T-cell (primary cell): Measurements from ENCODE around the gene UBL4B. TPM values are rescaled to one million over a fixed set of nuclear protein-coding genes. Genes with fewer than 3 reads are reported as not detected.

ENCODE experiments used
- ATAC-seq, 4 experiments: fragments of 200-7000 bp in 3 of 4; fragments of 150-1000 bp in 1 of 4; cut with Tn5 transposase; replicated peaks in 1 of 4; 1 replicate in 3 of 4; 2 replicates in 1 of 4; pipeline ENCODE4 v1.10.0; 2021; ENCODE audit warnings: moderate library complexity in 3 of 4, mild to moderate bottlenecking in 2 of 4, moderate number of reproducible peaks in 1 of 4
- CTCF ChIA-PET, 2 donors: fragments of 300-600 bp; sonication (Branson Sonifier 250); formaldehyde crosslinking; loops; one replicate each; lab custom pipeline; 2022; ENCODE audit warnings: antibody characterized with exemption in 2 of 2; lab: Charles Lee
- POLR2A ChIA-PET, 2 donors: fragments of 300-600 bp; sonication (Branson Sonifier 250); formaldehyde crosslinking; loops; one replicate each; lab custom pipeline; 2022; ENCODE audit warnings: antibody characterized with exemption in 2 of 2; lab: Charles Lee
- DNase-seq, 35 experiments: peaks; one replicate each; pipeline versions ENCODE4 v3.0.0 to v3.0.0-alpha.2; 2013 to 2023
- H3K27ac ChIP-seq: one replicate; pipeline ENCODE4 v1.5.1; 2013; ENCODE audit warnings: low read length
- H3K27me3 ChIP-seq, 2 experiments: replicated peaks in 1 of 2; 1 replicate in 1 of 2; 2 replicates in 1 of 2; pipeline versions ENCODE4 v1.6.1 to v1.7.0; 2013; ENCODE audit warnings: low read length in 1 of 2, mixed read lengths in 1 of 2; ENCODE audit not compliant: control insufficient read depth in 2 of 2, insufficient read depth in 2 of 2; ENCODE audit errors: extremely low read depth in 1 of 2
- H3K36me3 ChIP-seq, 2 donors: 1 replicate in 1 of 2; 2 replicates in 1 of 2; pipeline versions ENCODE4 v1.6.1 to v1.7.0; 2013; ENCODE audit warnings: low read length in 1 of 2; ENCODE audit not compliant: control insufficient read depth in 2 of 2, insufficient read depth in 1 of 2; ENCODE audit errors: extremely low read depth in 1 of 2
- H3K4me1 ChIP-seq, 2 experiments: 1 replicate in 1 of 2; 2 replicates in 1 of 2; pipeline versions ENCODE4 v1.6.1 to v1.7.0; 2013; ENCODE audit warnings: low read length in 2 of 2, mixed read lengths in 1 of 2; ENCODE audit not compliant: insufficient read depth in 2 of 2, control insufficient read depth in 1 of 2; ENCODE audit errors: extremely low read depth in 1 of 2
- H3K4me3 ChIP-seq, 2 donors: 1 replicate in 1 of 2; 2 replicates in 1 of 2; pipeline versions ENCODE4 v1.5.1 to v1.7.0; 2013; ENCODE audit warnings: mild to moderate bottlenecking in 2 of 2, low read length in 1 of 2, moderate library complexity in 1 of 2; ENCODE audit not compliant: control insufficient read depth in 1 of 2; ENCODE audit errors: extremely low read depth in 1 of 2
- H3K9me3 ChIP-seq: 2 replicates; pipeline ENCODE4 v1.7.0; 2013
- H3K27ac Mint-ChIP-seq, 2 donors: one replicate each; pipeline ENCODE4 v1.8.0; 2020 to 2021; ENCODE audit warnings: mild to moderate bottlenecking in 2 of 2, mixed read lengths in 2 of 2
- H3K27me3 Mint-ChIP-seq, 2 donors: one replicate each; pipeline ENCODE4 v1.8.0; 2021 to 2022; ENCODE audit warnings: mixed read lengths in 2 of 2
- H3K36me3 Mint-ChIP-seq: one replicate; pipeline ENCODE4 v1.8.0; 2021; ENCODE audit warnings: mixed read lengths
- H3K4me1 Mint-ChIP-seq, 3 donors: one replicate each; pipeline ENCODE4 v1.8.0; 2020 to 2022; ENCODE audit warnings: mixed read lengths in 3 of 3, mild to moderate bottlenecking in 1 of 3
- H3K4me3 Mint-ChIP-seq, 3 donors: one replicate each; pipeline ENCODE4 v1.8.0; 2020 to 2022; ENCODE audit warnings: mild to moderate bottlenecking in 3 of 3, mixed read lengths in 3 of 3, moderate library complexity in 3 of 3
- H3K9me3 Mint-ChIP-seq, 3 donors: one replicate each; pipeline ENCODE4 v1.8.0; 2020 to 2022; ENCODE audit warnings: mixed read lengths in 3 of 3
- WGBS: methylation state at CpG from one replicate; pipeline ENCODE4 v1.1.5; 2013; ENCODE audit warnings: missing lambda C conversion rate; ENCODE audit not compliant: insufficient coverage; 5-methylcytosine and 5-hydroxymethylcytosine counted together
- total RNA-seq, 35 experiments: library from RNA in 6 of 35; stranded (reverse) in 6 of 35; fragments of 120-200 nt in 1 of 35; gene quantifications; one replicate each; pipeline versions ENCODE4 v1.2.1 to v1.2.4 and lab custom pipeline; 2013 to 2026

UBL4B gene
- total RNA-seq, 5 donors from 2014 or later (not counting 1 experiment from before 2014, with no cell fraction given) = not detected

GRCh38 chr1:110107867-110108469 lies 4.3 kb upstream of the UBL4B start:
- ATAC-seq = no peak
- Histone ChIP-seq H3K27ac (no peak overlapping the region), H3K36me3 (no peaks in the 10 kb centered on the region), H3K27me3 (peaks cover 0 to 48% of the 10 kb centered on the region in 2 experiments), H3K4me3 (no peak overlapping the region), H3K4me1 (peaks cover 0 to 3% of the 10 kb centered on the region in 2 experiments), H3K9me3 (no peaks in the 10 kb centered on the region)
- Mint-ChIP-seq H3K9me3 (no peaks in the 10 kb centered on the region), H3K36me3 (no peaks in the 10 kb centered on the region), H3K27me3 (peaks cover 14 to 26% of the 10 kb centered on the region in 2 donors), H3K4me3 (no peak overlapping the region), H3K4me1 (peaks cover 0 to 2% (median 0%) of the 10 kb centered on the region in 3 donors), H3K27ac (no peak overlapping the region)
- ChIA-PET CTCF (no interaction called here), POLR2A (no interaction called here)
- WGBS = 66% methylated on average over 7 of the region's 7 CpGs
- DNase-seq = no peak

- Histone ChIP-seq H3K27ac (no peak overlapping the region), H3K27me3 (peaks cover 0 to 68% of the 10 kb centered on the region in 2 experiments), H3K9me3 (no peaks in the 10 kb centered on the region), H3K4me3 (no peak overlapping the region), H3K36me3 (no peaks in the 10 kb centered on the region), H3K4me1 (peaks cover 0 to under 1% of the 10 kb centered on the region in 2 experiments)
- POLR2A ChIA-PET = no interaction called here
- Mint-ChIP-seq H3K36me3 (no peaks in the 10 kb centered on the region), H3K9me3 (no peaks in the 10 kb centered on the region), H3K27me3 (peaks cover 21 to 45% of the 10 kb centered on the region in 2 donors), H3K27ac (no peak overlapping the region), H3K4me3 (no peak overlapping the region), H3K4me1 (peaks cover 0 to 2% (median 0%) of the 10 kb centered on the region in 3 donors)
- CTCF ChIA-PET = no interaction called here
- ATAC-seq (no peak), DNase-seq (no peak)
- WGBS = 89% methylated on average over 1 of the region's 4 CpGs
Measured at GRCh38 chr1:110111081-110111480, 1.2 kb upstream of the UBL4B start.

- Mint-ChIP-seq H3K27ac (no peak overlapping the region), H3K4me3 (no peak overlapping the region), H3K9me3 (no peaks in the 10 kb centered on the region), H3K36me3 (no peaks in the 10 kb centered on the region), H3K27me3 (peaks cover 29 to 50% of the 10 kb centered on the region in 2 donors), H3K4me1 (no peaks in the 10 kb centered on the region)
- no peak overlapping the region for H3K4me3 ChIP-seq
- H3K4me1 ChIP-seq = no peaks in the 10 kb centered on the region
- no peaks in the 10 kb centered on the region for H3K36me3 ChIP-seq
- H3K27me3 ChIP-seq = peaks cover 0 to 65% of the 10 kb centered on the region in 2 experiments
- no peak for DNase-seq
- no peak overlapping the region for H3K27ac ChIP-seq
- WGBS = 71% methylated on average over 7 of the region's 9 CpGs
- ChIA-PET POLR2A (no interaction called here), CTCF (interaction anchor here in 1 of 2 donors (0.6 kb wide), 1 partner anchor 8 kb away, joined by 3 read pairs; no protein-coding TSS in a partner anchor)
- H3K9me3 ChIP-seq = no peaks in the 10 kb centered on the region
- ATAC-seq = no peak
Measured at GRCh38 chr1:110112656-110113055, 413 bp downstream of the UBL4B start.

- H3K4me1 ChIP-seq = no peaks in the 10 kb centered on the region
- Mint-ChIP-seq H3K27ac (no peak overlapping the region), H3K27me3 (peaks cover 26 to 50% of the 10 kb centered on the region in 2 donors), H3K9me3 (no peaks in the 10 kb centered on the region), H3K4me3 (no peak overlapping the region), H3K36me3 (no peaks in the 10 kb centered on the region), H3K4me1 (no peaks in the 10 kb centered on the region)
- H3K27ac ChIP-seq = no peak overlapping the region
- CTCF ChIA-PET = no interaction called here
- DNase-seq (no peak), ATAC-seq (no peak)
- peaks cover 0 to 63% of the 10 kb centered on the region in 2 experiments for H3K27me3 ChIP-seq
- no peak overlapping the region for H3K4me3 ChIP-seq
- WGBS = 70% methylated on average over 4 of the region's 5 CpGs
- no peaks in the 10 kb centered on the region for H3K9me3 ChIP-seq
- no peaks in the 10 kb centered on the region for H3K36me3 ChIP-seq
- POLR2A ChIA-PET = no interaction called here
Measured at GRCh38 chr1:110113551-110113950, 1.3 kb downstream of the UBL4B start.

- ChIA-PET CTCF (no interaction called here), POLR2A (no interaction called here)
- no peak overlapping the region for H3K4me3 ChIP-seq
- no peak overlapping the region for H3K4me3 Mint-ChIP-seq
- H3K36me3 ChIP-seq = no peaks in the 10 kb centered on the region
- no peak overlapping the region for H3K27ac ChIP-seq
- H3K9me3 ChIP-seq = no peaks in the 10 kb centered on the region
- H3K4me1 ChIP-seq = no peaks in the 10 kb centered on the region
- peaks cover 0 to 64% of the 10 kb centered on the region in 2 experiments for H3K27me3 ChIP-seq
- no peak for ATAC-seq
- H3K27me3 Mint-ChIP-seq = peaks cover 28 to 50% of the 10 kb centered on the region in 2 donors
- no peak overlapping the region for H3K27ac Mint-ChIP-seq
- H3K4me1 Mint-ChIP-seq = no peaks in the 10 kb centered on the region
- no peaks in the 10 kb centered on the region for H3K9me3 Mint-ChIP-seq
- DNase-seq = no peak
- WGBS = 70% methylated on average over 2 of the region's 5 CpGs
- H3K36me3 Mint-ChIP-seq = no peaks in the 10 kb centered on the region
Measured at GRCh38 chr1:110114173-110114572, 1.9 kb downstream of the UBL4B start.

- Histone ChIP-seq H3K4me3 (no peak overlapping the region), H3K4me1 (no peaks in the 10 kb centered on the region), H3K27ac (no peak overlapping the region), H3K36me3 (no peaks in the 10 kb centered on the region), H3K27me3 (peaks cover 0 to 65% of the 10 kb centered on the region in 2 experiments), H3K9me3 (no peaks in the 10 kb centered on the region)
- Mint-ChIP-seq H3K36me3 (no peaks in the 10 kb centered on the region), H3K4me1 (no peaks in the 10 kb centered on the region), H3K27ac (no peak overlapping the region), H3K27me3 (peaks cover 28 to 46% of the 10 kb centered on the region in 2 donors), H3K4me3 (no peak overlapping the region), H3K9me3 (no peaks in the 10 kb centered on the region)
- POLR2A ChIA-PET = interaction anchor here in 1 of 2 donors (0.6 kb wide), 1 partner anchor 69 kb away, joined by 3 read pairs; no protein-coding TSS in a partner anchor
- DNase-seq = no peak
- CTCF ChIA-PET = interaction anchor here in 1 of 2 donors (0.7 kb wide), 1 partner anchor 1305 kb away, joined by 3 read pairs; no protein-coding TSS in a partner anchor
- WGBS = 80% methylated on average over 2 of the region's 5 CpGs
- no peak for ATAC-seq
Measured at GRCh38 chr1:110114784-110115183, 2.5 kb downstream of the UBL4B start.
